Endothelial cell of umbilical vein (primary cell): ENCODE measurements around the gene RPP30.

Experiments used
- CTCF ChIP-seq, 2 donors: IDR thresholded peaks; 1 replicate in 1 of 2; 2 replicates in 1 of 2; pipeline ENCODE4 v1.5.1; 2011; ENCODE audit warnings: low read length in 2 of 2, mild to moderate bottlenecking in 2 of 2, moderate library complexity in 2 of 2, control low read depth in 1 of 2, inconsistent platforms in 1 of 2, low read depth in 1 of 2; ENCODE audit not compliant: insufficient read depth in 1 of 2; ENCODE audit errors: extremely low read depth in 1 of 2
- MAX ChIP-seq: IDR thresholded peaks from 2 replicates; pipeline ENCODE4 v1.6.1; 2011; ENCODE audit not compliant: insufficient read depth, insufficient read length
- POLR2A ChIP-seq: IDR thresholded peaks from 2 replicates; pipeline ENCODE4 v1.6.1; 2012; ENCODE audit warnings: low read depth, mild to moderate bottlenecking, control low read depth, low read length

- TF ChIP-seq CTCF (IDR thresholded peaks at IDR 0.05; ENCODE audit: extremely low read depth in 1 of 2, insufficient read depth in 1 of 2, low read depth in 1 of 2, low read length in 2 of 2): no peak
- no peak for TF ChIP-seq POLR2A
- no peak for TF ChIP-seq MAX
Measured at GRCh38 chr10:90832111-90832510, 39.7 kb upstream of the RPP30 start.
